T-helper 2 cell treated with Interferon-gamma antibody and Interleukin-4, amounts not matched to agents 5 μg/mL and 100 μg/mL, for 36 hours (primary cell): ENCODE measurements around the gene DYSF.

ENCODE experiments used
- DNase-seq: peaks from one replicate; pipeline ENCODE4 v3.0.0; 2021; ENCODE audit warnings: low spot score
- H3K27ac Mint-ChIP-seq: one replicate; pipeline ENCODE4 v1.8.0; 2021; ENCODE audit warnings: mild to moderate bottlenecking, mixed read lengths
- H3K27me3 Mint-ChIP-seq: one replicate; pipeline ENCODE4 v1.8.0; 2021; ENCODE audit warnings: low read depth, mixed read lengths
- H3K36me3 Mint-ChIP-seq: one replicate; pipeline ENCODE4 v1.8.0; 2021; ENCODE audit warnings: low read depth, mixed read lengths
- H3K4me1 Mint-ChIP-seq: one replicate; pipeline ENCODE4 v1.8.0; 2021; ENCODE audit warnings: low read depth, mixed read lengths
- H3K4me3 Mint-ChIP-seq: one replicate; pipeline ENCODE4 v1.8.0; 2022; ENCODE audit warnings: mild to moderate bottlenecking, moderate library complexity, mixed read lengths
- H3K9me3 Mint-ChIP-seq: one replicate; pipeline ENCODE4 v1.8.0; 2021; ENCODE audit warnings: mixed read lengths

DYSF gene

GRCh38 chr2:71570511-71570910 is 117.2 kb downstream of the DYSF start:
- Mint-ChIP-seq H3K4me3 (no peak overlapping the region), H3K9me3 (no peaks in the 10 kb centered on the region), H3K27me3 (no peaks in the 10 kb centered on the region), H3K27ac (no peak overlapping the region), H3K4me1 (no peaks in the 10 kb centered on the region), H3K36me3 (no peaks in the 10 kb centered on the region)
- no peak for DNase-seq

GRCh38 chr2:71570951-71571460 is 117.6 kb downstream of the DYSF start:
- H3K9me3 Mint-ChIP-seq, result no peaks in the 10 kb centered on the region
- H3K4me3 Mint-ChIP-seq, result no peak overlapping the region
- H3K36me3 Mint-ChIP-seq, result no peaks in the 10 kb centered on the region
- no peaks in the 10 kb centered on the region for H3K27me3 Mint-ChIP-seq
- no peaks in the 10 kb centered on the region for H3K4me1 Mint-ChIP-seq
- H3K27ac Mint-ChIP-seq, result no peak overlapping the region
- no peak for DNase-seq

- H3K9me3 Mint-ChIP-seq, result no peaks in the 10 kb centered on the region
- no peak overlapping the region for H3K27ac Mint-ChIP-seq
- H3K4me1 Mint-ChIP-seq, result no peaks in the 10 kb centered on the region
- DNase-seq, result no peak
- no peaks in the 10 kb centered on the region for H3K27me3 Mint-ChIP-seq
- H3K4me3 Mint-ChIP-seq, result no peak overlapping the region
- no peaks in the 10 kb centered on the region for H3K36me3 Mint-ChIP-seq
Measured at GRCh38 chr2:71571945-71572344, 118.6 kb downstream of the DYSF start.

GRCh38 chr2:71575966-71576365 is 122.6 kb downstream of the DYSF start:
- no peaks in the 10 kb centered on the region for H3K4me1 Mint-ChIP-seq
- no peak overlapping the region for H3K4me3 Mint-ChIP-seq
- H3K27me3 Mint-ChIP-seq, result no peaks in the 10 kb centered on the region
- H3K36me3 Mint-ChIP-seq, result no peaks in the 10 kb centered on the region
- no peak overlapping the region for H3K27ac Mint-ChIP-seq
- no peak for DNase-seq
- no peaks in the 10 kb centered on the region for H3K9me3 Mint-ChIP-seq

GRCh38 chr2:71576541-71576940 is 123.2 kb downstream of the DYSF start:
- H3K4me1 Mint-ChIP-seq, result no peaks in the 10 kb centered on the region
- H3K36me3 Mint-ChIP-seq, result no peaks in the 10 kb centered on the region
- no peak overlapping the region for H3K27ac Mint-ChIP-seq
- DNase-seq, result no peak
- H3K4me3 Mint-ChIP-seq, result no peak overlapping the region
- no peaks in the 10 kb centered on the region for H3K9me3 Mint-ChIP-seq
- no peaks in the 10 kb centered on the region for H3K27me3 Mint-ChIP-seq

- H3K36me3 Mint-ChIP-seq, result no peaks in the 10 kb centered on the region
- no peak for DNase-seq
- H3K9me3 Mint-ChIP-seq, result no peaks in the 10 kb centered on the region
- no peaks in the 10 kb centered on the region for H3K4me1 Mint-ChIP-seq
- H3K4me3 Mint-ChIP-seq, result no peak overlapping the region
- H3K27ac Mint-ChIP-seq, result no peak overlapping the region
- H3K27me3 Mint-ChIP-seq, result no peaks in the 10 kb centered on the region
Measured at GRCh38 chr2:71577209-71577608, 123.8 kb downstream of the DYSF start.

- no peak for DNase-seq
- Mint-ChIP-seq H3K27ac (no peak overlapping the region), H3K36me3 (no peaks in the 10 kb centered on the region), H3K4me1 (no peaks in the 10 kb centered on the region), H3K4me3 (no peak overlapping the region), H3K27me3 (no peaks in the 10 kb centered on the region), H3K9me3 (no peaks in the 10 kb centered on the region)
Measured at GRCh38 chr2:71578767-71579342, 125.5 kb downstream of the DYSF start.

- Mint-ChIP-seq H3K9me3 (no peaks in the 10 kb centered on the region), H3K27ac (no peak overlapping the region), H3K4me1 (no peaks in the 10 kb centered on the region), H3K36me3 (no peaks in the 10 kb centered on the region), H3K4me3 (no peak overlapping the region), H3K27me3 (no peaks in the 10 kb centered on the region)
- DNase-seq, result no peak
Measured at GRCh38 chr2:71581026-71581425, 127.7 kb downstream of the DYSF start.

GRCh38 chr2:71583876-71584275 is 130.5 kb downstream of the DYSF start:
- Mint-ChIP-seq H3K36me3 (no peaks in the 10 kb centered on the region), H3K27me3 (no peaks in the 10 kb centered on the region), H3K4me1 (no peaks in the 10 kb centered on the region), H3K9me3 (no peaks in the 10 kb centered on the region), H3K27ac (no peak overlapping the region), H3K4me3 (no peak overlapping the region)
- DNase-seq, result no peak

GRCh38 chr2:71586471-71586870 is 133.1 kb downstream of the DYSF start:
- Mint-ChIP-seq H3K9me3 (no peaks in the 10 kb centered on the region), H3K36me3 (no peaks in the 10 kb centered on the region), H3K27me3 (no peaks in the 10 kb centered on the region), H3K27ac (no peak overlapping the region), H3K4me1 (no peaks in the 10 kb centered on the region), H3K4me3 (no peak overlapping the region)
- DNase-seq, result no peak

GRCh38 chr2:71587509-71588073 is 134.2 kb downstream of the DYSF start:
- Mint-ChIP-seq H3K4me3 (no peak overlapping the region), H3K27me3 (no peaks in the 10 kb centered on the region), H3K36me3 (no peaks in the 10 kb centered on the region), H3K9me3 (no peaks in the 10 kb centered on the region), H3K27ac (no peak overlapping the region), H3K4me1 (no peaks in the 10 kb centered on the region)
- DNase-seq, result no peak

GRCh38 chr2:71588497-71589170 is 135.3 kb downstream of the DYSF start:
- DNase-seq, result no peak
- H3K27ac Mint-ChIP-seq, result no peak overlapping the region
- no peak overlapping the region for H3K4me3 Mint-ChIP-seq
- H3K4me1 Mint-ChIP-seq, result no peaks in the 10 kb centered on the region
- no peaks in the 10 kb centered on the region for H3K9me3 Mint-ChIP-seq
- H3K27me3 Mint-ChIP-seq, result no peaks in the 10 kb centered on the region
- H3K36me3 Mint-ChIP-seq, result no peaks in the 10 kb centered on the region

- H3K4me3 Mint-ChIP-seq, result no peak overlapping the region
Measured at GRCh38 chr2:71589763-71590162, 136.4 kb downstream of the DYSF start.

GRCh38 chr2:71591044-71591443 is 137.7 kb downstream of the DYSF start:
- Mint-ChIP-seq H3K4me3 (no peak overlapping the region), H3K27me3 (no peaks in the 10 kb centered on the region), H3K36me3 (no peaks in the 10 kb centered on the region), H3K9me3 (no peaks in the 10 kb centered on the region), H3K27ac (no peak overlapping the region), H3K4me1 (no peaks in the 10 kb centered on the region)
- no peak for DNase-seq

More at GRCh38 chr2:71589763-71590162, 136.4 kb downstream of the DYSF start:
- DNase-seq, result no peak
- no peak overlapping the region for H3K27ac Mint-ChIP-seq
- no peaks in the 10 kb centered on the region for H3K9me3 Mint-ChIP-seq
- no peaks in the 10 kb centered on the region for H3K36me3 Mint-ChIP-seq
- H3K27me3 Mint-ChIP-seq, result no peaks in the 10 kb centered on the region
- no peaks in the 10 kb centered on the region for H3K4me1 Mint-ChIP-seq
